ENCODE results near the gene CYYR1. TPM values are rescaled to one million over a fixed set of nuclear protein-coding genes. Genes with fewer than 3 reads are reported as not detected.

The CYYR1 gene
- total and polyA plus RNA-seq, 4 donors: 1.9 to 3.4 (median 2.2) TPM

DNA sequence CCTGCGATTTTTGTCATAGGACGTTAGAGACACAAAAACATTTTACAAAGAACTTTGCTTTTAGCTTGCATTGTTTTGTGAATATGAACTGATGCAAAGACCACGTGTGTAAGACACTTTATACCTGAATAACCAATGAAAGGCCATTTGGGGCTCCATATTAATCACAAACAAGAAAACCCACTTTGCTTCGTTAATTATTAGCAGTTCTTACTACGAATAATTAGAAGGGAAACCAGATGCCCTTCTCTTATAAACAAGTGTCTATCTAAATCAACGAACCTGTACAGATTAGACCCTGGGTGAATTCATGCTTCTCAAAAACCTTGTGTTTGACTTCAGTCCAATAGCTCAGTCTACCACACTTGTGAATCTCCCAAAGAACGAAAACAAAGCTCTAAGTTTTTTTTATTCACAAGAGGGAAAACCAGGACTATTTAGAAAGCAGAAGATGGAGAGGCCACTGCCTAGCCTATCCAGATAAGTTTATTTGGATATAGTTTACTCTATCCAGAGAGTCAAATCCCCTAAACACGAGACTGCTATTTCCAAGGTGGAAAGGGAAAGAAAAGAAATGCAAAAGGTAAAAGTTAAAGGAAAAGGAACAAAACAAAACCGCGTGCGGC is 897 bp downstream of the CYYR1 start:
- Histone ChIP-seq H3K9me3 (ENCODE audit: control insufficient read depth in 4 of 4, low read length in 3 of 4) (peaks cover 3 to 19% (median 5%) of the 10 kb centered on the region in 4 donors), H3K4me1 (ENCODE audit: control insufficient read depth in 4 of 4, insufficient read depth in 4 of 4, low read length in 3 of 4) (no peaks in the 10 kb centered on the region), H3K36me3 (ENCODE audit: control insufficient read depth in 4 of 4, insufficient read depth in 3 of 4, low read depth in 1 of 4, low read length in 3 of 4) (no peaks in the 10 kb centered on the region), H3K27ac (ENCODE audit: low read depth in 1 of 2, low read length in 2 of 2) (no peak overlapping the region), H3K9ac (ENCODE audit: low read depth in 1 of 2, low read length in 2 of 2) (no peak overlapping the region), H3K4me3 (ENCODE audit: low read depth in 1 of 3, low read length in 3 of 3) (peak overlapping the region in 2 of 3 donors; percentile 27 to 28), H3K27me3 (ENCODE audit: control insufficient read depth in 4 of 4, insufficient read depth in 4 of 4, low read length in 3 of 4) (peaks cover 0 to 5% (median 0%) of the 10 kb centered on the region in 4 donors)
- WGBS: 10% methylated on average over 11 of the region's 11 CpGs
- TF ChIP-seq, protein P1, sequence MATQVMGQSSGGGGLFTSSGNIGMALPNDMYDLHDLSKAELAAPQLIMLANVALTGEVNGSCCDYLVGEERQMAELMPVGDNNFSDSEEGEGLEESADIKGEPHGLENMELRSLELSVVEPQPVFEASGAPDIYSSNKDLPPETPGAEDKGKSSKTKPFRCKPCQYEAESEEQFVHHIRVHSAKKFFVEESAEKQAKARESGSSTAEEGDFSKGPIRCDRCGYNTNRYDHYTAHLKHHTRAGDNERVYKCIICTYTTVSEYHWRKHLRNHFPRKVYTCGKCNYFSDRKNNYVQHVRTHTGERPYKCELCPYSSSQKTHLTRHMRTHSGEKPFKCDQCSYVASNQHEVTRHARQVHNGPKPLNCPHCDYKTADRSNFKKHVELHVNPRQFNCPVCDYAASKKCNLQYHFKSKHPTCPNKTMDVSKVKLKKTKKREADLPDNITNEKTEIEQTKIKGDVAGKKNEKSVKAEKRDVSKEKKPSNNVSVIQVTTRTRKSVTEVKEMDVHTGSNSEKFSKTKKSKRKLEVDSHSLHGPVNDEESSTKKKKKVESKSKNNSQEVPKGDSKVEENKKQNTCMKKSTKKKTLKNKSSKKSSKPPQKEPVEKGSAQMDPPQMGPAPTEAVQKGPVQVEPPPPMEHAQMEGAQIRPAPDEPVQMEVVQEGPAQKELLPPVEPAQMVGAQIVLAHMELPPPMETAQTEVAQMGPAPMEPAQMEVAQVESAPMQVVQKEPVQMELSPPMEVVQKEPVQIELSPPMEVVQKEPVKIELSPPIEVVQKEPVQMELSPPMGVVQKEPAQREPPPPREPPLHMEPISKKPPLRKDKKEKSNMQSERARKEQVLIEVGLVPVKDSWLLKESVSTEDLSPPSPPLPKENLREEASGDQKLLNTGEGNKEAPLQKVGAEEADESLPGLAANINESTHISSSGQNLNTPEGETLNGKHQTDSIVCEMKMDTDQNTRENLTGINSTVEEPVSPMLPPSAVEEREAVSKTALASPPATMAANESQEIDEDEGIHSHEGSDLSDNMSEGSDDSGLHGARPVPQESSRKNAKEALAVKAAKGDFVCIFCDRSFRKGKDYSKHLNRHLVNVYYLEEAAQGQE (IDR thresholded peaks at IDR 0.05): no peak
- TF ChIP-seq RAD21 (IDR thresholded peaks at IDR 0.05) (no peak), GABPA (IDR thresholded peaks at IDR 0.05 in 1 of 2, conservative IDR thresholded peaks at IDR 0.05 in 1 of 2) (no peak), JUND (IDR thresholded peaks at IDR 0.05) (no peak), NR2F2 (IDR thresholded peaks at IDR 0.05) (no peak), FOXA2 (IDR thresholded peaks at IDR 0.05) (no peak), FOXA1 (IDR thresholded peaks at IDR 0.05) (no peak)
- TF ChIP-seq, protein P2, sequence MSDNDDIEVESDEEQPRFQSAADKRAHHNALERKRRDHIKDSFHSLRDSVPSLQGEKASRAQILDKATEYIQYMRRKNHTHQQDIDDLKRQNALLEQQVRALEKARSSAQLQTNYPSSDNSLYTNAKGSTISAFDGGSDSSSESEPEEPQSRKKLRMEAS (IDR thresholded peaks at IDR 0.05): no peak
- TF ChIP-seq, protein P3, sequence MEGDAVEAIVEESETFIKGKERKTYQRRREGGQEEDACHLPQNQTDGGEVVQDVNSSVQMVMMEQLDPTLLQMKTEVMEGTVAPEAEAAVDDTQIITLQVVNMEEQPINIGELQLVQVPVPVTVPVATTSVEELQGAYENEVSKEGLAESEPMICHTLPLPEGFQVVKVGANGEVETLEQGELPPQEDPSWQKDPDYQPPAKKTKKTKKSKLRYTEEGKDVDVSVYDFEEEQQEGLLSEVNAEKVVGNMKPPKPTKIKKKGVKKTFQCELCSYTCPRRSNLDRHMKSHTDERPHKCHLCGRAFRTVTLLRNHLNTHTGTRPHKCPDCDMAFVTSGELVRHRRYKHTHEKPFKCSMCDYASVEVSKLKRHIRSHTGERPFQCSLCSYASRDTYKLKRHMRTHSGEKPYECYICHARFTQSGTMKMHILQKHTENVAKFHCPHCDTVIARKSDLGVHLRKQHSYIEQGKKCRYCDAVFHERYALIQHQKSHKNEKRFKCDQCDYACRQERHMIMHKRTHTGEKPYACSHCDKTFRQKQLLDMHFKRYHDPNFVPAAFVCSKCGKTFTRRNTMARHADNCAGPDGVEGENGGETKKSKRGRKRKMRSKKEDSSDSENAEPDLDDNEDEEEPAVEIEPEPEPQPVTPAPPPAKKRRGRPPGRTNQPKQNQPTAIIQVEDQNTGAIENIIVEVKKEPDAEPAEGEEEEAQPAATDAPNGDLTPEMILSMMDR (IDR thresholded peaks at IDR 0.05; ENCODE audit: low read depth, low read length, missing input control): no peak
- no peak for DNase-seq (ENCODE audit: low spot score)

DNA sequence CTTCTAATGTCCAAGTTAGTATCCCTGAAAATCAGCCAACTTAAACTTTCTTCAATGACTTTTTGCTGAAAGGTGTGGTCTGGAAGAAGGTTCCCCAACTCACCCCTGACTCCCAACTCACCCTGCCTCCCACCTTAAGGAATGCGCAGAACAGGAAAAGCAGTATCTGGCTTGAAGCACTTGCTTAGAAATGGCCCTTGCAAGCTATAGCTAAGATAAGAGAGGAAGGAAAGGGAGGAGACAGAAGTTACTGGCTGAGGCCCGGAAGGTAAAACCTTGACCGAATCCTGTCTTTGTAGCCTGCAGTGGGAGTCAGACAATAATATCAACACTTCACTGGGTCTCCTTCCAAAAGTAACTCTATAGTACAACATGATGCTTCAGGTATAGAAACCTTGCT is 2.9 kb downstream of the CYYR1 start:
- WGBS: 53% methylated on average over 3 of the region's 3 CpGs
- Histone ChIP-seq H3K4me3 (ENCODE audit: low read depth in 1 of 3, low read length in 3 of 3) (no peak overlapping the region), H3K9me3 (ENCODE audit: control insufficient read depth in 4 of 4, low read length in 3 of 4) (peaks cover 3 to 19% (median 5%) of the 10 kb centered on the region in 4 donors), H3K27ac (ENCODE audit: low read depth in 1 of 2, low read length in 2 of 2) (no peak overlapping the region), H3K4me1 (ENCODE audit: control insufficient read depth in 4 of 4, insufficient read depth in 4 of 4, low read length in 3 of 4) (no peaks in the 10 kb centered on the region), H3K27me3 (ENCODE audit: control insufficient read depth in 4 of 4, insufficient read depth in 4 of 4, low read length in 3 of 4) (peaks cover 0 to 5% (median 0%) of the 10 kb centered on the region in 4 donors), H3K9ac (ENCODE audit: low read depth in 1 of 2, low read length in 2 of 2) (no peak overlapping the region), H3K36me3 (ENCODE audit: control insufficient read depth in 4 of 4, insufficient read depth in 3 of 4, low read depth in 1 of 4, low read length in 3 of 4) (no peaks in the 10 kb centered on the region)
- TF ChIP-seq, protein P4, sequence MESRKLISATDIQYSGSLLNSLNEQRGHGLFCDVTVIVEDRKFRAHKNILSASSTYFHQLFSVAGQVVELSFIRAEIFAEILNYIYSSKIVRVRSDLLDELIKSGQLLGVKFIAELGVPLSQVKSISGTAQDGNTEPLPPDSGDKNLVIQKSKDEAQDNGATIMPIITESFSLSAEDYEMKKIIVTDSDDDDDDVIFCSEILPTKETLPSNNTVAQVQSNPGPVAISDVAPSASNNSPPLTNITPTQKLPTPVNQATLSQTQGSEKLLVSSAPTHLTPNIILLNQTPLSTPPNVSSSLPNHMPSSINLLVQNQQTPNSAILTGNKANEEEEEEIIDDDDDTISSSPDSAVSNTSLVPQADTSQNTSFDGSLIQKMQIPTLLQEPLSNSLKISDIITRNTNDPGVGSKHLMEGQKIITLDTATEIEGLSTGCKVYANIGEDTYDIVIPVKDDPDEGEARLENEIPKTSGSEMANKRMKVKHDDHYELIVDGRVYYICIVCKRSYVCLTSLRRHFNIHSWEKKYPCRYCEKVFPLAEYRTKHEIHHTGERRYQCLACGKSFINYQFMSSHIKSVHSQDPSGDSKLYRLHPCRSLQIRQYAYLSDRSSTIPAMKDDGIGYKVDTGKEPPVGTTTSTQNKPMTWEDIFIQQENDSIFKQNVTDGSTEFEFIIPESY (IDR thresholded peaks at IDR 0.05): no peak
- TF ChIP-seq NR2F2 (IDR thresholded peaks at IDR 0.05): peak; percentile 52
- peak in 1 of 2 donors; percentile 25 for TF ChIP-seq RAD21 (IDR thresholded peaks at IDR 0.05)
- no peak for DNase-seq (ENCODE audit: low spot score)

Data from liver (tissue), 9 donors.